Hepatocyte (in vitro differentiated cells): ENCODE data around the gene EFCAB6. TPM values are rescaled to one million over a fixed set of nuclear protein-coding genes. Genes with fewer than 3 reads are reported as not detected.
A peak's percentile ranks its signal among the peaks of the same experiment; 100 is the strongest.

Experiments
- DNase-seq: peaks from one replicate; pipeline ENCODE4 v3.0.0-alpha.2; 2016; ENCODE audit warnings: low spot score
- H2AFZ ChIP-seq: fragments of 200-600 bp; sonication (generic); 2 replicates; pipeline ENCODE4 v1.6.0; 2016; ENCODE audit warnings: antibody characterized with exemption, mild to moderate bottlenecking
- H3K27ac ChIP-seq: fragments of 200-600 bp; sonication (generic); 2 replicates; pipeline ENCODE4 v1.5.1; 2016; ENCODE audit warnings: mild to moderate bottlenecking
- H3K27me3 ChIP-seq: fragments of 200-600 bp; sonication (generic); 2 replicates; pipeline ENCODE4 v1.6.1; 2016
- H3K36me3 ChIP-seq: fragments of 200-600 bp; sonication (generic); replicated peaks from 2 replicates; pipeline ENCODE4 v1.5.1; 2016; ENCODE audit warnings: low read depth; ENCODE audit not compliant: insufficient read depth
- H3K4me1 ChIP-seq: fragments of 200-600 bp; sonication (generic); 2 replicates; pipeline ENCODE4 v1.5.1; 2016; ENCODE audit warnings: mild to moderate bottlenecking, moderate library complexity; ENCODE audit not compliant: insufficient read depth
- H3K4me2 ChIP-seq: fragments of 200-600 bp; sonication (generic); 2 replicates; pipeline ENCODE4 v1.6.0; 2016
- H3K4me3 ChIP-seq: fragments of 200-600 bp; sonication (generic); 2 replicates; pipeline ENCODE4 v1.5.1; 2016; ENCODE audit warnings: mild to moderate bottlenecking
- H3K79me2 ChIP-seq: fragments of 200-600 bp; sonication (generic); 2 replicates; pipeline ENCODE4 v1.6.0; 2017; ENCODE audit warnings: mild to moderate bottlenecking
- H3K9me2 ChIP-seq: fragments of 200-600 bp; sonication (generic); replicated peaks from 2 replicates; pipeline ENCODE4 v1.6.0; 2017; ENCODE audit warnings: mild to moderate bottlenecking; ENCODE audit not compliant: insufficient read depth
- H3K9me3 ChIP-seq: fragments of 200-600 bp; sonication (generic); 2 replicates; pipeline ENCODE4 v1.5.1; 2016; ENCODE audit warnings: low read depth, mild to moderate bottlenecking
- H4K20me1 ChIP-seq: fragments of 200-600 bp; sonication (generic); 2 replicates; pipeline ENCODE4 v1.6.0; 2016; ENCODE audit warnings: mild to moderate bottlenecking; ENCODE audit not compliant: insufficient read depth, poor library complexity, severe bottlenecking
- CTCF ChIP-seq: fragments of 200-600 bp; sonication (generic); IDR thresholded peaks from 2 replicates; pipeline ENCODE4 v1.5.1; 2016; ENCODE audit warnings: antibody characterized with exemption, mild to moderate bottlenecking; ENCODE audit not compliant: poor library complexity
- EZH2 ChIP-seq: fragments of 200-600 bp; sonication (generic); IDR thresholded peaks from 2 replicates; pipeline ENCODE4 v1.6.1; 2016; ENCODE audit warnings: antibody characterized with exemption, mild to moderate bottlenecking, borderline replicate concordance
- EZH2phosphoT487 ChIP-seq: fragments of 200-600 bp; sonication (generic); IDR thresholded peaks from one replicate; pipeline ENCODE4 v1.6.1; 2018; ENCODE audit warnings: antibody characterized with exemption, mild to moderate bottlenecking, low read depth, moderate library complexity; ENCODE audit not compliant: unreplicated experiment, severe bottlenecking
- WGBS: methylation state at CpG from one replicate; pipeline ENCODE4 v1.1.6; 2016; ENCODE audit warnings: low lambda C conversion rate; ENCODE audit errors: missing lambda C conversion rate; 5-methylcytosine and 5-hydroxymethylcytosine counted together
- polyA plus RNA-seq: library from polyadenylated mRNA; unstranded; fragments of >200 nt; fragmentation: Nextera tagmentation; extraction: Ambion mirVana; gene quantifications from 2 replicates; pipeline ENCODE4 v1.2.1, GENCODE V29; 2016
- total RNA-seq: library from RNA; depleted of rRNA; stranded (reverse); fragments of >200 nt; gene quantifications from 2 replicates; pipeline ENCODE4 v1.2.3, GENCODE V29; 2014

Gene EFCAB6
- total and polyA plus RNA-seq, 2 experiments from 2014 or later, result 0.59 to 2.1 TPM

GRCh38 chr22:43682851-43683250 is 129.3 kb downstream of the EFCAB6 start:
- H3K9me3 ChIP-seq, result no peaks in the 10 kb centered on the region
- no peaks in the 10 kb centered on the region for H3K36me3 ChIP-seq
- no peak overlapping the region for H3K27ac ChIP-seq
- H3K79me2 ChIP-seq, result no peaks in the 10 kb centered on the region
- peak; percentile 16 for DNase-seq
- no peak overlapping the region for H3K4me3 ChIP-seq
- 79% methylated on average over 6 of the region's 6 CpGs for WGBS
- no peaks in the 10 kb centered on the region for H3K4me1 ChIP-seq
- H3K27me3 ChIP-seq, result no peaks in the 10 kb centered on the region
- H3K4me2 ChIP-seq, result no peak overlapping the region
- H3K9me2 ChIP-seq, result no peaks in the 10 kb centered on the region
- TF ChIP-seq EZH2phosphoT487, result no peak
- no peak for TF ChIP-seq CTCF
- no peak for TF ChIP-seq EZH2
- no peak overlapping the region for H2AFZ ChIP-seq
- no peaks in the 10 kb centered on the region for H4K20me1 ChIP-seq

- TF ChIP-seq EZH2 (no peak), CTCF (no peak), EZH2phosphoT487 (no peak)
- Histone ChIP-seq H3K9me2 (no peaks in the 10 kb centered on the region), H3K9me3 (no peaks in the 10 kb centered on the region), H2AFZ (no peak overlapping the region), H3K27me3 (no peaks in the 10 kb centered on the region), H4K20me1 (no peaks in the 10 kb centered on the region), H3K27ac (no peak overlapping the region), H3K4me3 (no peak overlapping the region), H3K4me1 (no peaks in the 10 kb centered on the region), H3K79me2 (no peaks in the 10 kb centered on the region), H3K36me3 (no peaks in the 10 kb centered on the region), H3K4me2 (no peak overlapping the region)
- DNase-seq, result no peak
- WGBS, result 61% methylated on average over 6 of the region's 6 CpGs
Observed at GRCh38 chr22:43681731-43682360, 130.3 kb downstream of the EFCAB6 start.

- no peak for TF ChIP-seq EZH2
- no peak for TF ChIP-seq CTCF
- TF ChIP-seq EZH2phosphoT487, result no peak
- WGBS, result 68% methylated on average over 7 of the region's 7 CpGs
- no peaks in the 10 kb centered on the region for H3K9me2 ChIP-seq
- no peaks in the 10 kb centered on the region for H3K36me3 ChIP-seq
- H3K79me2 ChIP-seq, result no peaks in the 10 kb centered on the region
- H3K27ac ChIP-seq, result peak overlapping the region; percentile 75
- no peaks in the 10 kb centered on the region for H3K9me3 ChIP-seq
- no peaks in the 10 kb centered on the region for H3K27me3 ChIP-seq
- H2AFZ ChIP-seq, result no peak overlapping the region
- H3K4me3 ChIP-seq, result no peak overlapping the region
- peaks cover 5% of the 10 kb centered on the region for H3K4me1 ChIP-seq
- no peaks in the 10 kb centered on the region for H4K20me1 ChIP-seq
- peak overlapping the region; percentile 14 for H3K4me2 ChIP-seq
- peak; percentile 66 for DNase-seq
Observed at GRCh38 chr22:43670513-43670912, 141.6 kb downstream of the EFCAB6 start.
